CD4-positive, alpha-beta memory T cell (primary cell): Measurements from ENCODE around the gene AVL9. TPM values are rescaled to one million over a fixed set of nuclear protein-coding genes. Genes with fewer than 3 reads are reported as not detected.

Source experiments
- CTCF ChIA-PET: fragments of 350-600 bp; sonication (Branson Sonifier 250); formaldehyde crosslinking; loops from one replicate; lab custom pipeline; 2021; ENCODE audit warnings: inconsistent platforms; ENCODE audit not compliant: partially characterized antibody; lab: Charles Lee
- POLR2A ChIA-PET: fragments of 350-600 bp; sonication (Branson Sonifier 250); formaldehyde crosslinking; loops from one replicate; lab custom pipeline; 2021; ENCODE audit not compliant: partially characterized antibody; lab: Charles Lee
- DNase-seq, 5 donors: peaks; one replicate each; pipeline versions ENCODE4 v3.0.0 to v3.0.0-alpha.2; 2020 to 2022; ENCODE audit warnings: mixed read lengths in 1 of 5
- H3K27ac ChIP-seq: one replicate; pipeline ENCODE4 v1.7.0; 2013; ENCODE audit warnings: low read depth, low read length
- H3K27me3 ChIP-seq: 2 replicates; pipeline ENCODE4 v1.7.0; 2013; ENCODE audit warnings: mild to moderate bottlenecking, low read length, moderate library complexity; ENCODE audit not compliant: insufficient read depth
- H3K36me3 ChIP-seq: 2 replicates; pipeline ENCODE4 v1.7.0; 2013; ENCODE audit warnings: mild to moderate bottlenecking, low read length, moderate library complexity; ENCODE audit not compliant: insufficient read depth
- H3K4me1 ChIP-seq: 2 replicates; pipeline ENCODE4 v1.7.0; 2013; ENCODE audit warnings: mild to moderate bottlenecking, low read length, moderate library complexity; ENCODE audit not compliant: insufficient read depth
- H3K4me3 ChIP-seq, 2 donors: one replicate each; pipeline ENCODE4 v1.7.0; 2013; ENCODE audit warnings: low read length in 2 of 2, mild to moderate bottlenecking in 1 of 2
- H3K9me3 ChIP-seq, 2 donors: one replicate each; pipeline ENCODE4 v1.7.0; 2013; ENCODE audit warnings: low read length in 2 of 2, control low read depth in 1 of 2; ENCODE audit not compliant: control insufficient read depth in 1 of 2
- H3K27ac Mint-ChIP-seq, 7 donors: one replicate each; pipeline ENCODE4 v1.8.0; 2020 to 2021; ENCODE audit warnings: mixed read lengths in 7 of 7, mild to moderate bottlenecking in 6 of 7, inconsistent platforms in 3 of 7, moderate library complexity in 3 of 7
- H3K27me3 Mint-ChIP-seq, 2 donors: one replicate each; pipeline ENCODE4 v1.8.0; 2020 to 2021; ENCODE audit warnings: mixed read lengths in 2 of 2
- H3K36me3 Mint-ChIP-seq, 2 donors: one replicate each; pipeline ENCODE4 v1.8.0; 2020 to 2021; ENCODE audit warnings: mixed read lengths in 2 of 2, inconsistent platforms in 1 of 2, mild to moderate bottlenecking in 1 of 2
- H3K4me1 Mint-ChIP-seq, 4 donors: one replicate each; pipeline ENCODE4 v1.8.0; 2020 to 2021; ENCODE audit warnings: mixed read lengths in 4 of 4, mild to moderate bottlenecking in 1 of 4
- H3K4me3 Mint-ChIP-seq, 8 donors: one replicate each; pipeline ENCODE4 v1.8.0; 2020 to 2021; ENCODE audit warnings: mixed read lengths in 8 of 8, mild to moderate bottlenecking in 7 of 8, moderate library complexity in 6 of 8, inconsistent platforms in 3 of 8
- H3K9me3 Mint-ChIP-seq, 8 donors: one replicate each; pipeline ENCODE4 v1.8.0; 2020 to 2021; ENCODE audit warnings: mixed read lengths in 8 of 8, mild to moderate bottlenecking in 5 of 8, inconsistent platforms in 3 of 8, moderate library complexity in 1 of 8
- intact Hi-C: fragments of 100-400 bp; cut with micrococcal nuclease; formaldehyde crosslinking; loops from one replicate; pipeline ENCODE4 v1.15.1; 2023
- polyA plus RNA-seq, 2 donors: library from polyadenylated mRNA; unstranded; fragments of 300-500 nt; fragmentation: Illumina TruSeq; gene quantifications; one replicate each; pipeline ENCODE4 v1.2.3, GENCODE V29; 2021
- total RNA-seq, 2 experiments: library from RNA; stranded (reverse); gene quantifications; one replicate each; pipeline ENCODE4 v1.2.3, GENCODE V29; 2021

Gene AVL9
- total RNA-seq = 10 to 100 TPM; 39.1 to 40.6 TPM
- 10 to 100 TPM in 1 of 2 donors, 1 to 10 TPM in 1; 9.0 to 13.6 TPM for polyA plus RNA-seq

DNA sequence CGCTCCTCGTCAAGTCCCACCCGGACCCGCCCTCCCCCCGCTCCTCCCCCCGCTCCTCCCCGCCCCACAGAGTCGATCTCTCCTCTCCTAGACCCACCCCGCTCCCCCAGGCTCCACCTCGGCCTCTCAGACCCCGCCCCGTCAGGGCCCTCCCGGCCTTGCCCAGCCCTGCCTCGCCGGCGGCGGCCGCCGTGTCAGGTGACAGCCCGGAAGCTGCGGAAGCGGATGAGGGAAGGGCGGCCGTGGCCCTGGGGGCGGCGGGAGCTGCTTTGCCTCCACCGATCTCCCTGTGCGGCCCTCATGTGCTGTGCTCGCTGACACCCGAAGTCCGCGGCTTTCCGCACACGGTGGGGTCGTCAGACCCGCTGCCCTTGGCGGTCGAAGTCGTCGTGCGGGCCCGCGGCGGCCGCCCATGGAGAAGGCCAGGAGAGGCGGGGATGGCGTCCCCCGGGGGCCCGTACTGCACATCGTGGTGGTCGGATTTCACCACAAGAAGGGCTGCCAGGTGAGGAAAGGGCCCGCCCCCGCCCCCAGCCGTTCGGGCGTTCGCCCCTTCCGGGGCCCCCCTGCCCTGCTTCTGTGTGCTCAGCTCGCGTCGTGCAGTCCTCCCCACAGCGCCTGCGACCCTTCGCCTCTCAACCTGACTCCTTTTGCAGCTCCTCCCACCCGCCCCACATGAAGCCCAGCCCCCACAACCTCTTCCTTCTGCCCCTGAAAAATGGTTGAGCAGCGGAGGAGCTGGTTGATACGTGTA is at the start of gene AVL9:
Gene AVL9, plus strand, starts transcription at position 192 of the 754 bp plus-strand sequence. Its CDS starts 221 bp downstream, at position 413.
- Mint-ChIP-seq H3K4me1 (peaks cover 25 to 53% (median 34%) of the 10 kb centered on the region in 4 donors), H3K4me3 (peak within 1 kb of the TSS; percentile 88 to 99 (median 96)), H3K27me3 (no peaks in the 10 kb centered on the region), H3K27ac (peak within 1 kb of the TSS; percentile 90 to 99 (median 98)), H3K36me3 (peaks cover 6 to 25% of the 10 kb centered on the region in 2 donors), H3K9me3 (no peaks in the 10 kb centered on the region)
- no peaks in the 10 kb centered on the region for H3K27me3 ChIP-seq
- DNase-seq = peak; percentile 98 to 99 (median 98)
- H3K9me3 ChIP-seq = no peaks in the 10 kb centered on the region
- H3K36me3 ChIP-seq = no peaks in the 10 kb centered on the region
- CTCF ChIA-PET = interaction anchor here (1.0 to 1.3 kb wide), 3 partner anchors 48 to 351 kb away, joined by 3 to 4 read pairs (median 3); no protein-coding TSS in a partner anchor
- intact Hi-C loops = loop anchor here (1.0 to 10.0 kb wide), 3 partner anchors 139 to 634 kb away; partner anchors contain the start of gene BBS9
- peak within 1 kb of the TSS; percentile 90 for H3K27ac ChIP-seq
- peaks cover 50% of the 10 kb centered on the region for H3K4me1 ChIP-seq
- peak within 1 kb of the TSS; percentile 76 to 77 for H3K4me3 ChIP-seq
- POLR2A ChIA-PET = interaction anchor here (0.8 to 2.2 kb wide), 10 partner anchors 9 to 634 kb away, joined by 3 to 16 read pairs (median 4); partner anchors contain the start of genes BBS9, KBTBD2 and NT5C3A

GRCh38 chr7:32447218-32447617 is 48.1 kb upstream of the AVL9 start:
- Histone ChIP-seq H3K27ac (no peak overlapping the region), H3K36me3 (no peaks in the 10 kb centered on the region), H3K9me3 (no peaks in the 10 kb centered on the region), H3K27me3 (no peaks in the 10 kb centered on the region), H3K4me1 (no peaks in the 10 kb centered on the region), H3K4me3 (no peak overlapping the region)
- POLR2A ChIA-PET = no interaction called here
- Mint-ChIP-seq H3K4me3 (no peak overlapping the region), H3K9me3 (peaks cover 0 to 28% (median under 1%) of the 10 kb centered on the region in 8 donors), H3K36me3 (peaks cover 0 to 3% of the 10 kb centered on the region in 2 donors), H3K4me1 (no peaks in the 10 kb centered on the region), H3K27ac (no peak overlapping the region), H3K27me3 (peaks cover 2 to 8% of the 10 kb centered on the region in 2 donors)
- CTCF ChIA-PET = no interaction called here
- no peak for DNase-seq
- intact Hi-C loops = no loop called here

DNA sequence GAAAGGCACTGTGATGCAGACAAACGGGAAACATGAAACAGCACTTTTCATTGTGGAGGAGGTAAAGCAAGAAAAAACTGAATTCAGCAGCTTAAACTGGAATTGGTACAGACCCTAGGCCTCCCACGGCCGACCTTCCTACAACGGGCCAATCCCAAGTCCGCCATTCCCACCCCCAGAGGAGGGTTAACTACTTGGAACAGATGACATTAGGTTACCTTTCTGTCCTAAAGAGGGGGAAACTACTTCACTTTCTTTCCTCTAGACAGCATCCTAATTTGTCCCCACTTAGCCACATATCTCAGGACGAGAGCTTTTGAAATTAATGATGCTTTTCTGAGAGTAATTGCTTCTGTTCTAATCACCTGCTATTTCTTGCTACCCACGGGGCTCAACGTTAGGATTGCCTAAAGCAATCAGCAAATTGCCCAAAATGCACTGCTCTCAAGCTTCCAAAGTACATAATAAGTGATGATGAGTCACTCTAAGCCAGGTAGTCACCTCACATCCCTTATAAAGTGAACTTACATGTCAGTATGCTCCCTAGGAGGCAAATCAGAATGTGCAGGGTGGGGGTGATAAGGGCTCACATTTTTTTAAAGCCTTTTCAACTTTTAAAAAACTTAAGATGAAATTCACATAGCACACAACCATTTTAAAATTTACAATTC is 41.8 kb upstream of the AVL9 start:
- POLR2A ChIA-PET = no interaction called here
- no peak for DNase-seq
- Mint-ChIP-seq H3K4me3 (no peak overlapping the region), H3K36me3 (no peaks in the 10 kb centered on the region), H3K27ac (no peak overlapping the region), H3K9me3 (peaks cover 0 to 15% (median 4%) of the 10 kb centered on the region in 8 donors), H3K4me1 (no peaks in the 10 kb centered on the region), H3K27me3 (peaks cover 10 to 20% of the 10 kb centered on the region in 2 donors)
- Histone ChIP-seq H3K27me3 (no peaks in the 10 kb centered on the region), H3K9me3 (no peaks in the 10 kb centered on the region), H3K27ac (no peak overlapping the region), H3K4me3 (no peak overlapping the region), H3K4me1 (no peaks in the 10 kb centered on the region), H3K36me3 (no peaks in the 10 kb centered on the region)
- CTCF ChIA-PET = no interaction called here
- intact Hi-C loops = no loop called here

DNA sequence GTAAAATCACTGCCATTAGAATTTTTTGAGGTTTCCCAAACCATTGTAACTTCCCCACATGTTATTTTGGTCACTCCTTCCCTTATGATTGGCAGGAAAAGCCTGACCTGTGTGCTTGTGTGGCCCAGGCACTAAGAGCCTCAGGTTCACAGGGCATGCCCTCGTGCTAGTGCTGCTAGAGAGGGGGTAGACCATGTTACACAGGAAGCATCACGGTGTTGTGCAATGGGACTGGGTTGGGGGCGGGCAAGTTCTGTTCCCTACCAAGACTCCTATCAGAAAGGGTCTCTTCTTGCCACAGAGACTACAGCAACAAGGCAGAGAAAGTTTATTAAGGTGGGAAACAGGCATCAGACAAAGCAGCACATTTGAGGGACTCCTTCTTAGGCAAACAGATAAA is 37.3 kb upstream of the AVL9 start:
- Mint-ChIP-seq H3K36me3 (no peaks in the 10 kb centered on the region), H3K9me3 (peaks cover 0 to 5% (median 4%) of the 10 kb centered on the region in 8 donors), H3K27ac (no peak overlapping the region), H3K27me3 (peaks cover 8 to 16% of the 10 kb centered on the region in 2 donors), H3K4me3 (no peak overlapping the region), H3K4me1 (no peaks in the 10 kb centered on the region)
- Histone ChIP-seq H3K27me3 (no peaks in the 10 kb centered on the region), H3K4me3 (no peak overlapping the region), H3K9me3 (no peaks in the 10 kb centered on the region), H3K36me3 (no peaks in the 10 kb centered on the region), H3K4me1 (no peaks in the 10 kb centered on the region), H3K27ac (no peak overlapping the region)
- intact Hi-C loops = no loop called here
- ChIA-PET POLR2A (no interaction called here), CTCF (no interaction called here)
- DNase-seq = no peak

DNA sequence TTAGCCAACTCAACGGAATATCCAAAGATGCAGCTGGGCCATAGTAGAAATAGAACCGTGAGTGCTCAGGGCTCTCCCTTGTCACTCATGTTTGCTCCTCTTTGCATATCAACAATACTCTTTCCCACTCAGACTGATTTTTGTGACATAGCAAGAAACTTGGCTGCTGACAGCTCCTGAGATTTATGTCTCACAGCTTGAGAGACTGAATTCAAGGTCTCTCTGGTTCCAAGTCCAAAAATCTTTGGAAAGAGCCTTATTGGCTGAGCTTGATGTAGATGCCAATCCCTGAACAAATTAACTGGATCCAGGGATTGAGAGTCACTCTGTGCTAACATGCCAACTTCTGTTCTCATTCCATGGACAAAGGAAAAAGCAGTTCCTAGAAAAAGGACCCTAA is 35.5 kb upstream of the AVL9 start:
- Mint-ChIP-seq H3K36me3 (no peaks in the 10 kb centered on the region), H3K27me3 (peaks cover 6 to 14% of the 10 kb centered on the region in 2 donors), H3K27ac (no peak overlapping the region), H3K9me3 (peaks cover 0 to 5% (median 2%) of the 10 kb centered on the region in 8 donors), H3K4me1 (no peaks in the 10 kb centered on the region), H3K4me3 (no peak overlapping the region)
- no peak for DNase-seq
- ChIA-PET POLR2A (no interaction called here), CTCF (no interaction called here)
- Histone ChIP-seq H3K4me3 (no peak overlapping the region), H3K27me3 (no peaks in the 10 kb centered on the region), H3K27ac (no peak overlapping the region), H3K9me3 (no peaks in the 10 kb centered on the region), H3K36me3 (no peaks in the 10 kb centered on the region), H3K4me1 (no peaks in the 10 kb centered on the region)
- intact Hi-C loops = no loop called here

DNA sequence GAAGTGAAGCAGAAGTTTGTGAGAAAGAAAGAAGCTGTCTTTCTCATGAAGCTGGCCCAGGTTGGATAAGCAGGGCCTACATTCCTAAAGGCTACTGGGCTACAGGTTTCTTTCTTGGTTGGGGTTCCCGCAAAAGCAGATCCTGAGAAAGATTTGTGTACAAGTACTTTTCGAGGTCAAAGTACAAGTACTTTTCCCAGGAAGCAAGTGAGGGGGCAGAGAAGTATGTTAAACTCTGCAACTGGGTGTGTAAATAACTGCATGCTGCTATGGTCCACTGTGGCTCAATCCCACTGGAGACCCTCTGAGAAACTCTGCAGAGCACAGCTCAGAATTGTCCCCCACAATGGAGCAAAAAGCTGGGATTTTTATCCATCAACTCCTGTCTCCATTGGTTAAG is 33.8 kb upstream of the AVL9 start:
- DNase-seq = no peak
- H3K9me3 Mint-ChIP-seq = peaks cover 0 to 4% (median 1%) of the 10 kb centered on the region in 8 donors
- H3K27ac ChIP-seq = no peak overlapping the region
- H3K27ac Mint-ChIP-seq = no peak overlapping the region
- intact Hi-C loops = no loop called here
- no peaks in the 10 kb centered on the region for H3K36me3 Mint-ChIP-seq
- H3K27me3 Mint-ChIP-seq = peaks cover 4 to 14% of the 10 kb centered on the region in 2 donors
- H3K4me1 ChIP-seq = no peaks in the 10 kb centered on the region
- no peak overlapping the region for H3K4me3 ChIP-seq
- no peaks in the 10 kb centered on the region for H3K9me3 ChIP-seq
- no peak overlapping the region for H3K4me3 Mint-ChIP-seq
- ChIA-PET POLR2A (no interaction called here), CTCF (no interaction called here)
- no peaks in the 10 kb centered on the region for H3K4me1 Mint-ChIP-seq
- H3K36me3 ChIP-seq = no peaks in the 10 kb centered on the region
- H3K27me3 ChIP-seq = no peaks in the 10 kb centered on the region

DNA sequence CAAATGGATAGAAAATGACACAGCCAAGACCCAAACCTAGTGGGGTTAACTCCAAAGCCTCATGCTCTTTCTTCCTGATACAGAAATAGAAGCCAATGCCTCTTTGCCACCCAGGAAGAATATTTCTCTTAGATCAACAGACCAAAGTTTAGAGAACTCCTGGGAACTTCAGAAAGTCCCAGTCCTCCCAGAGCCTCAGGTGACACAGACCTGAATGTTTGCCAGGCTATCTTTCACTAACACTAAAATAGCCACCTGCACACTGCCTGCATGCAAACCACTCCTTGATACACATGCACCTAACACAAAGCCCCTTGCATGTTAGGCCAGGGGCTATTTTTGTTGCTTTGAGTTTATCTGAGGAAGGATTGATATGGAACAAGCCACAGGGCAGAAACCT is 32.8 kb upstream of the AVL9 start:
- CTCF ChIA-PET = no interaction called here

More for the DNA sequence above, 32.8 kb upstream of the AVL9 start:
- Mint-ChIP-seq H3K4me3 (no peak overlapping the region), H3K9me3 (no peaks in the 10 kb centered on the region), H3K4me1 (no peaks in the 10 kb centered on the region), H3K36me3 (no peaks in the 10 kb centered on the region), H3K27ac (no peak overlapping the region), H3K27me3 (peaks cover 4 to 8% of the 10 kb centered on the region in 2 donors)
- Histone ChIP-seq H3K27ac (no peak overlapping the region), H3K9me3 (no peaks in the 10 kb centered on the region), H3K4me1 (no peaks in the 10 kb centered on the region), H3K27me3 (no peaks in the 10 kb centered on the region), H3K4me3 (no peak overlapping the region), H3K36me3 (no peaks in the 10 kb centered on the region)
- POLR2A ChIA-PET = no interaction called here
- intact Hi-C loops = no loop called here
- no peak for DNase-seq
